HEK293 (cell line): Measurements from ENCODE around the gene TNFRSF6B.

Source experiments
- CTCF ChIA-PET: fragments of 350-600 bp; formaldehyde crosslinking; extraction: SDS; loops from one replicate; lab custom pipeline; 2021; ENCODE audit warnings: antibody characterized with exemption; lab: Yijun Ruan, JAX
- POLR2A ChIA-PET: fragments of 300-600 bp; formaldehyde crosslinking; extraction: SDS; loops from one replicate; lab custom pipeline; 2020; ENCODE audit warnings: antibody characterized with exemption, inconsistent platforms; lab: Yijun Ruan, JAX
- H3K27ac ChIP-seq: fragments of 200-500 bp; sonication (Bioruptor generic); 2 replicates; pipeline ENCODE4 v1.5.1; 2014; ENCODE audit warnings: low read depth, low read length, control low read depth, inconsistent platforms; ENCODE audit errors: extremely low read depth
- H3K36me3 ChIP-seq, 2 experiments: fragments of 200-500 bp in 1 of 2; sonication (Bioruptor generic) in 1 of 2; 1 replicate in 1 of 2; 2 replicates in 1 of 2; pipeline ENCODE4 v1.5.1; 2014 to 2017; ENCODE audit warnings: inconsistent platforms in 2 of 2, low read length in 2 of 2; ENCODE audit not compliant: control insufficient read depth in 2 of 2, insufficient read depth in 1 of 2
- H3K4me1 ChIP-seq: fragments of 200-500 bp; sonication (Bioruptor generic); 2 replicates; pipeline ENCODE4 v1.5.1; 2014; ENCODE audit warnings: mild to moderate bottlenecking, low read length, inconsistent platforms; ENCODE audit not compliant: control insufficient read depth, insufficient read depth
- H3K4me3 ChIP-seq: 2 replicates; pipeline ENCODE4 v1.5.1; 2011; ENCODE audit warnings: low read depth, mild to moderate bottlenecking, control low read depth, low read length, moderate library complexity
- H3K9me3 ChIP-seq: fragments of 200-500 bp; sonication (Bioruptor generic); 2 replicates; pipeline ENCODE4 v1.5.1; 2014; ENCODE audit warnings: low read depth, low read length, inconsistent platforms; ENCODE audit not compliant: control insufficient read depth, insufficient read depth
- KLF1 ChIP-seq: fragments of 450-650 bp; formaldehyde crosslinking; IDR thresholded peaks from 2 replicates; pipeline ENCODE4 v1.5.1; 2016; ENCODE audit warnings: missing biosample characterization, missing genetic modification characterization
- KLF8 ChIP-seq: fragments of 450-650 bp; formaldehyde crosslinking; IDR thresholded peaks from 2 replicates; pipeline ENCODE4 v1.5.1; 2016; ENCODE audit warnings: missing biosample characterization, missing genetic modification characterization
- PRDM1 ChIP-seq: fragments of 450-650 bp; formaldehyde crosslinking; IDR thresholded peaks from 2 replicates; pipeline ENCODE4; 2016; ENCODE audit warnings: missing biosample characterization, missing genetic modification characterization
- SP2 ChIP-seq: fragments of 450-650 bp; formaldehyde crosslinking; IDR thresholded peaks from 2 replicates; pipeline ENCODE4 v1.5.1; 2016; ENCODE audit warnings: missing biosample characterization, missing genetic modification characterization
- WT1 ChIP-seq: fragments of 450-650 bp; formaldehyde crosslinking; IDR thresholded peaks from 2 replicates; pipeline ENCODE4 v1.5.1; 2016; ENCODE audit warnings: missing biosample characterization, missing genetic modification characterization
- ZBTB44 ChIP-seq: fragments of 450-650 bp; IDR thresholded peaks from 2 replicates; pipeline ENCODE4 v1.5.1; 2018; ENCODE audit warnings: missing biosample characterization, mild to moderate bottlenecking, missing genetic modification characterization
- ZNF133 ChIP-seq: fragments of 450-650 bp; formaldehyde crosslinking; IDR thresholded peaks from 2 replicates; pipeline ENCODE4 v1.5.1; 2016; ENCODE audit warnings: missing biosample characterization, missing genetic modification characterization
- ZNF341 ChIP-seq: fragments of 450-650 bp; formaldehyde crosslinking; IDR thresholded peaks from 2 replicates; pipeline ENCODE4; 2016; ENCODE audit warnings: low read depth, missing biosample characterization, missing genetic modification characterization
- ZNF521 ChIP-seq: fragments of 450-650 bp; formaldehyde crosslinking; IDR thresholded peaks from 2 replicates; pipeline ENCODE4 v1.5.1; 2017; ENCODE audit warnings: missing biosample characterization, mild to moderate bottlenecking, missing genetic modification characterization
- ZNF558 ChIP-seq: fragments of 450-650 bp; formaldehyde crosslinking; IDR thresholded peaks from 2 replicates; pipeline ENCODE4 v1.5.1; 2016; ENCODE audit warnings: missing biosample characterization, missing genetic modification characterization
- ZNF560 ChIP-seq: fragments of 450-650 bp; formaldehyde crosslinking; IDR thresholded peaks from 2 replicates; pipeline ENCODE4 v1.5.1; 2017; ENCODE audit warnings: missing biosample characterization, missing genetic modification characterization, borderline replicate concordance
- ZNF610 ChIP-seq: fragments of 450-650 bp; formaldehyde crosslinking; IDR thresholded peaks from 2 replicates; pipeline ENCODE4 v1.5.1; 2016; ENCODE audit warnings: missing biosample characterization, missing genetic modification characterization, borderline replicate concordance
- ZNF677 ChIP-seq: fragments of 450-650 bp; IDR thresholded peaks from 2 replicates; pipeline ENCODE4 v1.5.0; 2018; ENCODE audit warnings: missing biosample characterization, mild to moderate bottlenecking, missing genetic modification characterization, moderate library complexity
- ZNF701 ChIP-seq: fragments of 450-650 bp; formaldehyde crosslinking; IDR thresholded peaks from 2 replicates; pipeline ENCODE4 v1.5.1; 2016; ENCODE audit warnings: missing biosample characterization, missing genetic modification characterization
- ZNF791 ChIP-seq: fragments of 450-650 bp; formaldehyde crosslinking; IDR thresholded peaks from 2 replicates; pipeline ENCODE4 v1.5.1; 2016; ENCODE audit warnings: missing biosample characterization, missing genetic modification characterization
- TF ChIP-seq, protein P1 (sequence below): fragments of 450-650 bp; formaldehyde crosslinking; IDR thresholded peaks from 2 replicates; pipeline ENCODE4 v1.5.1; 2017; ENCODE audit warnings: missing biosample characterization, missing genetic modification characterization
- TF ChIP-seq, protein P2 (sequence below): fragments of 450-650 bp; formaldehyde crosslinking; IDR thresholded peaks from 2 replicates; pipeline ENCODE4 v1.5.1; 2016; ENCODE audit warnings: missing biosample characterization, missing genetic modification characterization

TNFRSF6B gene

DNA sequence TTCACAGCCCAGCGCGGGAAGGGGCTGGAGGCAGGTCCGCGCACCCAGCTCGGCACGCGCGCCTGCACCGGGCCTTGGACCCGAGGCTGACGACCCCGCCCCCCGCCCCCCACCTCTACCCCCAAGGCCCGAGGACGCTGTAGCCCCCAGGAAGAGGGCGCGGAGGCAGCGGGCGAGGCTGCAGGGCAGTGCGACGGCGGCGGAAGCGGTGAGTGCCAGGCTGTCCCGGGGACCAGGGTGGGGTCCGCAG is 41.2 kb downstream of the TNFRSF6B start:
- ChIA-PET POLR2A (interaction anchor here (1.4 kb wide), 1 partner anchor 8 kb away, joined by 3 read pairs; no protein-coding TSS in a partner anchor), CTCF (no interaction called here)
- Histone ChIP-seq H3K4me3 (no peak overlapping the region), H3K4me1 (no peaks in the 10 kb centered on the region; the same call in 1 of the 2 replicates), H3K36me3 (peaks cover 0 to 61% of the 10 kb centered on the region in 2 experiments; a peak in 2 of 3 replicates), H3K9me3 (no peaks in the 10 kb centered on the region), H3K27ac (no peak overlapping the region)
- TF ChIP-seq ZNF521 (tag by site-specific recombination) (no peak), ZBTB44 (tag by site-specific recombination) (no peak), ZNF791 (no peak), SP2 (no peak), ZNF560 (tag by site-specific recombination) (no peak), KLF1 (no peak), ZNF677 (no peak), ZNF558 (tag by site-specific recombination) (no peak), ZNF133 (tag by site-specific recombination) (no peak), ZNF341 (tag by site-specific recombination) (no peak)
- TF ChIP-seq, protein P1, sequence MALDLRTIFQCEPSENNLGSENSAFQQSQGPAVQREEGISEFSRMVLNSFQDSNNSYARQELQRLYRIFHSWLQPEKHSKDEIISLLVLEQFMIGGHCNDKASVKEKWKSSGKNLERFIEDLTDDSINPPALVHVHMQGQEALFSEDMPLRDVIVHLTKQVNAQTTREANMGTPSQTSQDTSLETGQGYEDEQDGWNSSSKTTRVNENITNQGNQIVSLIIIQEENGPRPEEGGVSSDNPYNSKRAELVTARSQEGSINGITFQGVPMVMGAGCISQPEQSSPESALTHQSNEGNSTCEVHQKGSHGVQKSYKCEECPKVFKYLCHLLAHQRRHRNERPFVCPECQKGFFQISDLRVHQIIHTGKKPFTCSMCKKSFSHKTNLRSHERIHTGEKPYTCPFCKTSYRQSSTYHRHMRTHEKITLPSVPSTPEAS (tag by site-specific recombination), result no peak

DNA sequence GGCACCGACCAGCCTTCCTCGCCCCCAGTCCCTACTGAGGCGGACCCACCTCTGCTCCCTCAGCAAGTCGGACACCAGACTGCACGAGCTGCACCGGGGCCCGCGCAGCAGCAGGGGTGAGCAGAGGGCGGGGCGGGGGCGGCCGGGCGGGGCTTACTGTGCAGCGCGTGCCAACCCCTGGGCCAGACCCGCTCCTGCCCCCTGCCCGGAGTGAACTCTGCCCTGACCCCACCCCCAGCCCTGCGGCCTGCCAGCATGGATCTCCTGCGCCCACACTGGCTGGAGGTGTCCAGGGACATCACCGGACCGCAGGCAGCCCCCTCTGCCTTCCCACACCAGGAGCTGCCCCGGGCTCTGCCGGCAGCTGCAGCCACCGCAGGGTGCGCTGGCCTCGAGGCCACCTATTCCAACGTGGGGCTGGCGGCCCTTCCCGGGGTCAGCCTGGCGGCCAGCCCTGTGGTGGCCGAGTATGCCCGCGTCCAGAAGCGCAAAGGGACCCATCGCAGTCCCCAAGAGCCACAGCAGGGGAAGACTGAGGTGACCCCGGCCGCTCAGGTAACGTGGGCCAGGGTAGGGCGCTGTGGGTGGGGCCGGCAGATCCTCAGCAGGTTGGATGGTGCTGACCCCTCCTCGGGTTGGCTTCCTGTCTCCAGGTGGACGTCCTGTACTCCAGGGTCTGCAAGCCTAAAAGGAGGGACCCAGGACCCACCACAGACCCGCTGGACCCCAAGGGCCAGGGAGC is 41.7 kb downstream of the TNFRSF6B start:
- no peak for TF ChIP-seq PRDM1 (tag by site-specific recombination)
- no peak for TF ChIP-seq ZNF610 (tag by site-specific recombination)
- no peak for TF ChIP-seq WT1 (tag by site-specific recombination)
- peak; percentile 24; the same call in 1 of the 2 replicates for TF ChIP-seq KLF8 (tag by site-specific recombination)
- H3K4me1 ChIP-seq, result no peaks in the 10 kb centered on the region; the same call in 1 of the 2 replicates
- no peak overlapping the region for H3K27ac ChIP-seq
- H3K4me3 ChIP-seq, result no peak overlapping the region
- CTCF ChIA-PET, result interaction anchor here (0.6 kb wide), 1 partner anchor 32 kb away, joined by 3 read pairs; no protein-coding TSS in a partner anchor
- POLR2A ChIA-PET, result no interaction called here
- peaks cover 0 to 59% of the 10 kb centered on the region in 2 experiments; a peak in 2 of 3 replicates for H3K36me3 ChIP-seq
- H3K9me3 ChIP-seq, result no peaks in the 10 kb centered on the region

- POLR2A ChIA-PET, result no interaction called here
- no peaks in the 10 kb centered on the region; the same call in 1 of the 2 replicates for H3K4me1 ChIP-seq
- TF ChIP-seq, protein P2, sequence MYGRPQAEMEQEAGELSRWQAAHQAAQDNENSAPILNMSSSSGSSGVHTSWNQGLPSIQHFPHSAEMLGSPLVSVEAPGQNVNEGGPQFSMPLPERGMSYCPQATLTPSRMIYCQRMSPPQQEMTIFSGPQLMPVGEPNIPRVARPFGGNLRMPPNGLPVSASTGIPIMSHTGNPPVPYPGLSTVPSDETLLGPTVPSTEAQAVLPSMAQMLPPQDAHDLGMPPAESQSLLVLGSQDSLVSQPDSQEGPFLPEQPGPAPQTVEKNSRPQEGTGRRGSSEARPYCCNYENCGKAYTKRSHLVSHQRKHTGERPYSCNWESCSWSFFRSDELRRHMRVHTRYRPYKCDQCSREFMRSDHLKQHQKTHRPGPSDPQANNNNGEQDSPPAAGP, result peak; percentile 43; the same call in 1 of the 2 replicates
- TF ChIP-seq ZNF701 (tag by site-specific recombination), result no peak
- CTCF ChIA-PET, result interaction anchor here (0.6 kb wide), 1 partner anchor 33 kb away, joined by 3 read pairs; no protein-coding TSS in a partner anchor
- H3K9me3 ChIP-seq, result no peaks in the 10 kb centered on the region
- no peak overlapping the region for H3K4me3 ChIP-seq
- peaks cover 4 to 59% of the 10 kb centered on the region in 2 experiments; a peak in 2 of 3 replicates for H3K36me3 ChIP-seq
- H3K27ac ChIP-seq, result peak overlapping the region; percentile 49; the same call in 1 of the 2 replicates
Observed at GRCh38 chr20:63738687-63739129, 42.3 kb downstream of the TNFRSF6B start.
